Adrenal gland (tissue), 5 donors: ENCODE data around the gene TMA7B.

ENCODE experiments used
- POLR2A ChIP-seq, 2 donors: fragments of 450-650 bp; IDR thresholded peaks; one replicate each; pipeline ENCODE4 v1.6.1; 2017; ENCODE audit warnings: antibody characterized with exemption in 2 of 2, mild to moderate bottlenecking in 2 of 2, moderate library complexity in 1 of 2
- TF ChIP-seq, protein P1 (sequence below), 6 experiments: fragments of 450-650 bp in 4 of 6; fragments of 200-600 bp in 2 of 6; sonication (generic) in 1 of 6; IDR thresholded peaks; 1 replicate in 5 of 6; 2 replicates in 1 of 6; pipeline versions ENCODE4 v1.5.1 to v1.8.0; 2016 to 2021; ENCODE audit warnings: antibody characterized with exemption in 6 of 6, mild to moderate bottlenecking in 2 of 6, moderate library complexity in 1 of 6
- donor health status: DM: no; HTN: no; CAD: no.

DNA sequence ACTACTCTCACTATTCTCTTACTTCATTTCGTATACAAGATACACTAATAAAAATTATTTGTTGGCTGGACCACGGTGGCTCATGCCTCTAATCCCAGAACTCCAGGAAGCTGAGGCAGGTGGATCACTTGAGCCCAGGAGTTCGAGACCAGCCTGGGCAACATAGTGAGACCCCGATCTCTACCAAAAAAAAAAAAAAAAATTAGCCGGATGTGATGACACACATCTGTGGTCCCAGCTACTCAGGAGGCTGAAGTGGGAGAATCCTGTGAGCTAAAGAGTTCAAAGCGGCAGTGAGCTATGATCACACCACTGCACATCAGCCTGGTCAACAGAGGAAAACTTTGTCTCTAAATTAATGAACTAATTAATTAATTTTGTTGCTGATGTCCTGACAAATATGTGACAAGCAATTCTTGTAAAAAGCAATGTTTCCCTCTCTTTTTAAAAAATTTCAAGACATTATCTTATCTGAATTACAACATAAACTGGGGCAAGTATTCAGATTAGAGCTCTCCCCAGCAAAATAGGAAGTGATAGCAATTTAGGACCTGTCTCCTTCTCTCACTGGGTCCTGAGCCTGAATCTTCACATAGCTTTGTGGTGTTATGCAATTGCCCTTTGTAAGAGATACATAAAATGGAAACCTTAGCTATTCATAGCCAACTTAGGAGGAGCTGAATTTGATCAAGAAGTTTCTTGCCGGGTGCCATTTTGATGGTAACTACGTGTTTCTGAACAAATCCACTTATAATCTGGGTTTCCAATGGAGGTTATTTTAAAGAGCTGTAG is 17.6 kb upstream of the TMA7B start:
- TF ChIP-seq, protein P1, sequence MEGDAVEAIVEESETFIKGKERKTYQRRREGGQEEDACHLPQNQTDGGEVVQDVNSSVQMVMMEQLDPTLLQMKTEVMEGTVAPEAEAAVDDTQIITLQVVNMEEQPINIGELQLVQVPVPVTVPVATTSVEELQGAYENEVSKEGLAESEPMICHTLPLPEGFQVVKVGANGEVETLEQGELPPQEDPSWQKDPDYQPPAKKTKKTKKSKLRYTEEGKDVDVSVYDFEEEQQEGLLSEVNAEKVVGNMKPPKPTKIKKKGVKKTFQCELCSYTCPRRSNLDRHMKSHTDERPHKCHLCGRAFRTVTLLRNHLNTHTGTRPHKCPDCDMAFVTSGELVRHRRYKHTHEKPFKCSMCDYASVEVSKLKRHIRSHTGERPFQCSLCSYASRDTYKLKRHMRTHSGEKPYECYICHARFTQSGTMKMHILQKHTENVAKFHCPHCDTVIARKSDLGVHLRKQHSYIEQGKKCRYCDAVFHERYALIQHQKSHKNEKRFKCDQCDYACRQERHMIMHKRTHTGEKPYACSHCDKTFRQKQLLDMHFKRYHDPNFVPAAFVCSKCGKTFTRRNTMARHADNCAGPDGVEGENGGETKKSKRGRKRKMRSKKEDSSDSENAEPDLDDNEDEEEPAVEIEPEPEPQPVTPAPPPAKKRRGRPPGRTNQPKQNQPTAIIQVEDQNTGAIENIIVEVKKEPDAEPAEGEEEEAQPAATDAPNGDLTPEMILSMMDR (IDR thresholded peaks at IDR 0.05) = no peak
- TF ChIP-seq POLR2A (IDR thresholded peaks at IDR 0.05) = no peak
